Tibial nerve (tissue), 4 donors: Measurements from ENCODE around the gene FRMD4B. TPM values are rescaled to one million over a fixed set of nuclear protein-coding genes. Genes with fewer than 3 reads are reported as not detected.

Source experiments
- DNase-seq, 2 donors: peaks; one replicate each; pipeline ENCODE4 v3.0.0-alpha.2; 2019; ENCODE audit warnings: low spot score in 2 of 2
- H3K27ac ChIP-seq, 4 donors: fragments of 200-600 bp; sonication (generic) in 3 of 4; one replicate each; pipeline ENCODE4 v1.5.1; 2017 to 2019; ENCODE audit warnings: mild to moderate bottlenecking in 1 of 4
- H3K27me3 ChIP-seq, 2 donors: fragments of 200-600 bp; sonication (generic) in 1 of 2; one replicate each; pipeline versions ENCODE4 v1.5.1 to v1.6.0; 2017 to 2019
- H3K36me3 ChIP-seq, 3 donors: fragments of 200-600 bp; sonication (generic); one replicate each; pipeline ENCODE4 v1.5.1; 2018 to 2019
- H3K4me1 ChIP-seq, 4 donors: fragments of 200-600 bp; sonication (generic) in 3 of 4; one replicate each; pipeline ENCODE4 v1.5.1; 2017 to 2019
- H3K4me3 ChIP-seq, 4 donors: fragments of 200-600 bp; sonication (generic) in 3 of 4; one replicate each; pipeline ENCODE4 v1.5.1; 2017 to 2019; ENCODE audit warnings: mild to moderate bottlenecking in 1 of 4, moderate library complexity in 1 of 4
- H3K9me3 ChIP-seq, 4 donors: fragments of 200-600 bp; sonication (generic) in 3 of 4; one replicate each; pipeline ENCODE4 v1.5.1; 2017 to 2019
- EP300 ChIP-seq, 2 donors: sonication (generic); formaldehyde crosslinking; IDR thresholded peaks; one replicate each; pipeline ENCODE4 v1.6.1; 2017; ENCODE audit warnings: antibody characterized with exemption in 2 of 2, mild to moderate bottlenecking in 1 of 2
- POLR2A ChIP-seq, 2 donors: fragments of 450-650 bp; IDR thresholded peaks; one replicate each; pipeline ENCODE4 v1.6.1; 2017; ENCODE audit warnings: antibody characterized with exemption in 2 of 2, mild to moderate bottlenecking in 2 of 2, moderate library complexity in 2 of 2
- WGBS, 2 donors: methylation state at CpG; one replicate each; pipeline ENCODE4 v1.1.5; 2018; 5-methylcytosine and 5-hydroxymethylcytosine counted together
- total RNA-seq, 4 donors: library from RNA; depleted of rRNA; stranded (reverse); fragments of >200 nt; gene quantifications; one replicate each; pipeline ENCODE4 v1.1.0, GENCODE V29; 2016
- TF ChIP-seq, protein P1 (sequence below), 5 experiments: fragments of 200-600 bp in 3 of 5; fragments of 450-650 bp in 2 of 5; sonication (generic) in 3 of 5; IDR thresholded peaks; one replicate each; pipeline ENCODE4 v1.5.1; 2016 to 2019; ENCODE audit warnings: antibody characterized with exemption in 5 of 5, mild to moderate bottlenecking in 3 of 5, moderate library complexity in 2 of 5

The FRMD4B gene
- total RNA-seq, 4 donors from 2014 or later, result 41.7 to 62.1 (median 56.1) TPM

DNA sequence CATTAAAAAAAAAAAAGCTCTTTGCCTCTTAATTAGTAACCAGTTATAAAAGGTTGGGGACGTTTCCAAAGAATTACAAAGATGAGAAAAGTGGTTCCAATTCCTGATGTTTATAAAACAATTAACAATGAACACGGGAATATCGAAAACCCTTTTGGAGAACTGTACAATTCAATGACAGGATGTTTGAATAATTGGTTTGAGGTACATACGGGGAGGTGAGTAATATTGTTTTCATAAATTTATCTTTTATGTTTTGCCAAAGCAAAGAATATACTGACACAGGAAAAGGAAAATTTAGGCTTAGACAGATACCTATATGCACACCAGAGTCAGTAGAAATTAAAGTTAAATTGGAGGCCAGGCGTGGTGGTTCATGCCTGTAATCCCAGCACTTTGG lies 168.9 kb downstream of the FRMD4B start:
- Histone ChIP-seq H3K36me3 (peaks cover 0 to 54% (median 0%) of the 10 kb centered on the region in 3 donors), H3K27ac (no peak overlapping the region), H3K4me1 (peaks cover 0 to 6% (median 2%) of the 10 kb centered on the region in 4 donors), H3K27me3 (no peaks in the 10 kb centered on the region), H3K9me3 (no peaks in the 10 kb centered on the region), H3K4me3 (no peak overlapping the region)
- TF ChIP-seq EP300 (IDR thresholded peaks at IDR 0.05) (no peak), POLR2A (IDR thresholded peaks at IDR 0.05) (no peak)
- no peak for DNase-seq
- 58% methylated on average over 5 of the region's 5 CpGs for WGBS, 2 donors

DNA sequence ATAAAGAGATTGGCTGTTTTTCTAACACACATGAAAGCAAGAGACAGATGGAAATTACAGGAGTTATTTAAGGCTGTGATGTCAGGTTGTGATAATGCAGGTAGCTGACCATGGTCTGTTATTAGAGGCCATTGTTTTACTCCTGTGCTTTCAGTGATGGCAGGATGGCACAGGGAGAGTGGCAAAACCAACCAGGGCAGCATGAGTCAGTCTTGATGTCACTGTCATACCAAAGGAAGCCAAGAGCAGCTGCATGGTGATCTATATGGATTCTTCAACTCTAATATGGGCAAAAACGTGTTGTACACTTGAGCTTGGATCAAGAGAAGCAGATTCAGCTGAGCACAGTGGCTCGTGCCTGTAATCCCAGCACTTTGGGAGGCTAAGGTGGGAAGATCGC lies 171.6 kb downstream of the FRMD4B start:
- TF ChIP-seq, protein P1, sequence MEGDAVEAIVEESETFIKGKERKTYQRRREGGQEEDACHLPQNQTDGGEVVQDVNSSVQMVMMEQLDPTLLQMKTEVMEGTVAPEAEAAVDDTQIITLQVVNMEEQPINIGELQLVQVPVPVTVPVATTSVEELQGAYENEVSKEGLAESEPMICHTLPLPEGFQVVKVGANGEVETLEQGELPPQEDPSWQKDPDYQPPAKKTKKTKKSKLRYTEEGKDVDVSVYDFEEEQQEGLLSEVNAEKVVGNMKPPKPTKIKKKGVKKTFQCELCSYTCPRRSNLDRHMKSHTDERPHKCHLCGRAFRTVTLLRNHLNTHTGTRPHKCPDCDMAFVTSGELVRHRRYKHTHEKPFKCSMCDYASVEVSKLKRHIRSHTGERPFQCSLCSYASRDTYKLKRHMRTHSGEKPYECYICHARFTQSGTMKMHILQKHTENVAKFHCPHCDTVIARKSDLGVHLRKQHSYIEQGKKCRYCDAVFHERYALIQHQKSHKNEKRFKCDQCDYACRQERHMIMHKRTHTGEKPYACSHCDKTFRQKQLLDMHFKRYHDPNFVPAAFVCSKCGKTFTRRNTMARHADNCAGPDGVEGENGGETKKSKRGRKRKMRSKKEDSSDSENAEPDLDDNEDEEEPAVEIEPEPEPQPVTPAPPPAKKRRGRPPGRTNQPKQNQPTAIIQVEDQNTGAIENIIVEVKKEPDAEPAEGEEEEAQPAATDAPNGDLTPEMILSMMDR (IDR thresholded peaks at IDR 0.05), result no peak
- TF ChIP-seq EP300 (IDR thresholded peaks at IDR 0.05) (no peak), POLR2A (IDR thresholded peaks at IDR 0.05) (no peak)
- peaks cover 0 to 6% (median 3%) of the 10 kb centered on the region in 4 donors for H3K4me1 ChIP-seq
- WGBS, 2 donors, result 53 to 60% methylated on average over 3 of the region's 3 CpGs
- peaks cover 0 to 27% (median 0%) of the 10 kb centered on the region in 3 donors for H3K36me3 ChIP-seq
- DNase-seq, result no peak
- H3K27me3 ChIP-seq, result no peaks in the 10 kb centered on the region
- no peak overlapping the region for H3K27ac ChIP-seq
- no peak overlapping the region for H3K4me3 ChIP-seq
- H3K9me3 ChIP-seq, result no peaks in the 10 kb centered on the region

DNA sequence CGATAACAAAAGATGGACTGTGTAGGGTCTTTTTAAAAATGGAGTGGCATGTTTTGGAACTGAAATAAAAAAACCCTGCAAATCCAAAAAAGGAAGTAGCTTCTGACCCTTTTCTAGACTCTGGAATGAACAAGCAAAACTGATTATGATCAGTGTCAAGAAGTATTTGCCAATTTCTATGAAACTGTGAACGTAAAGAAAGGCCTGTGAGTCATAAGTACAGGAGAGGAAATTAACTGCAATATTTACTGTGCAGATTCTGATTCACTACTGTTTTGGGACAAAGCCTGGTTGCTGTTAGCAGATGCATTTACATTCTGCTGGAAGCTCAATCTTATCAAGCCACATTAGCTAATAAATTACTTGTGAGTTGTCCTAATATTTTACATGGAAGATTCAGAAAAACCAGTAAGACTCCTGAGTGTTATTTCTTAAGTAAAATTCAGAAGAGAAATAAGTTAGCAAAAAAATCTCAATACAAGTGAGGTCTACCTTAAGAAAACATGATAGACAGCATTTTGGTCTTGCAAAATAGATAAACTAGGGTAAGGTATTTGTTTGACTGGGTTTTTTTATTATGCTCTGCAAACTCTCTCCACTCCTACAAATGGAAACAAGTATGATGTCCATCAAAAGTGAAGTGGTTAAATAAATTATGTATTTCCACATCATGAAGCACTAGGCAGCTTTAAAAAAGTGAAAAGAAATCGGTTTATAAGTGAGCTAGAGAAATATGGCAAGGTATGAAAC lies 173.3 kb downstream of the FRMD4B start:
- 51% methylated on average over 3 of the region's 3 CpGs for WGBS, 2 donors
- Histone ChIP-seq H3K4me1 (peaks cover 0 to 6% (median 3%) of the 10 kb centered on the region in 4 donors), H3K27ac (peak overlapping the region in 1 of 4 donors; percentile 11), H3K27me3 (no peaks in the 10 kb centered on the region), H3K4me3 (no peak overlapping the region), H3K9me3 (no peaks in the 10 kb centered on the region), H3K36me3 (peaks cover 0 to 35% (median 0%) of the 10 kb centered on the region in 3 donors)
- TF ChIP-seq EP300 (IDR thresholded peaks at IDR 0.05) (no peak), POLR2A (IDR thresholded peaks at IDR 0.05) (no peak)
- TF ChIP-seq, protein P1 (IDR thresholded peaks at IDR 0.05), result no peak
- no peak for DNase-seq

DNA sequence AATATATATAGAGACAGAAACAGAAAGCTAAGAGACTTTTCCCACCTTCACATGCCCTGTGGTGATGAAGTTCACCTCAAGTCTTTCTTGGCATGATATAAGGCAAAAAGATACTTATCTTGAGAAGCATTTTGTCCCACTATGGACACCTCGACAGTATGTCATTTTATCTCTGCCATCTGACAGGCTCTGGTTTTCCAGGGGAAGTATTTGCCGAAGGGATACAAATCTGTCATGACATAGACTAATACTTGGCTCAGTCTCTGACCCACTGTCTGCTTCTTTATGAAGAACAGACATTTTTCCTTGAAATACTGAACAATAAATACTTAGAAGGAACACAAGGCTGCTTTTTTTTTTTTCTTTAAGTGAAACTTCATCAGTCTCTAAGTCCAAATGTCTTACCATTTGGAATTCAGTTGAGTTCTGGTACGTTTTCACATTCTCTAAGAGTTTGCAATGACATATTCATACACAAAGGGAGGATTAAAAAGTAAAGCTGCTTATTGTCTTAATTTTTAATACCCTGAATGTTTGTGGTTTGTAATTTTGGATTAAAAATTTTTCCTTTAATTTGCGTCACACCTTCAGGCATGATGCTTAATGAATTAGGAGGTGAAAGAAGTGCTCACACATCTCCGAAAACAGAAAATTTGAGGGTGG lies 175.7 kb downstream of the FRMD4B start:
- no peaks in the 10 kb centered on the region for H3K27me3 ChIP-seq
- H3K4me1 ChIP-seq, result peaks cover 0 to 6% (median 3%) of the 10 kb centered on the region in 4 donors
- no peak overlapping the region for H3K27ac ChIP-seq
- peaks cover 0 to 31% (median 0%) of the 10 kb centered on the region in 3 donors for H3K36me3 ChIP-seq
- WGBS, 2 donors, result 92 to 95% methylated on average over 5 of the region's 5 CpGs
- DNase-seq, result no peak
- no peak for TF ChIP-seq EP300 (IDR thresholded peaks at IDR 0.05)
- no peaks in the 10 kb centered on the region for H3K9me3 ChIP-seq
- no peak overlapping the region for H3K4me3 ChIP-seq

DNA sequence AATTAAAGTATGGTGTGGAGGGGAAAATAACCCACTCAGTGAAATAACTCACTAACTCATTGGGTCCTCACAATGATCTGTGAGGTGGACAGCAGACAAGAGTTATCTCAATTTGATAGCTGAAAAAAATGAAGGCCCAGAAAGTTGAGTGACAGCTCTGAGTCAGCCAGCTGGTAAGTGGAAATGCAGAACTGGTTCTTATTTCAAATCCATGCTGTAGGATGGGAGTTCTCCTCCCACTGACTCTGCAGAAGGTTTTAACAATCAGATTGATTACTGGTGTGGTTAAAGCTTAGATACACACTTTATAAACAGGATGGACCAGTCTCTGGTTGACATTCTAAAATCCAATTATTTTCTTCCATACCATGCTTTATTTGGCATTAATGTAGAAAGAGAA lies 176.5 kb downstream of the FRMD4B start:
- Histone ChIP-seq H3K27ac (no peak overlapping the region), H3K27me3 (no peaks in the 10 kb centered on the region), H3K36me3 (peaks cover 0 to 27% (median 0%) of the 10 kb centered on the region in 3 donors), H3K4me3 (no peak overlapping the region), H3K4me1 (peaks cover 0 to 6% (median 3%) of the 10 kb centered on the region in 4 donors), H3K9me3 (no peaks in the 10 kb centered on the region)
- TF ChIP-seq EP300 (IDR thresholded peaks at IDR 0.05), result no peak
- TF ChIP-seq, protein P1 (IDR thresholded peaks at IDR 0.05), result no peak
- TF ChIP-seq POLR2A (IDR thresholded peaks at IDR 0.05), result no peak
- DNase-seq, result no peak

DNA sequence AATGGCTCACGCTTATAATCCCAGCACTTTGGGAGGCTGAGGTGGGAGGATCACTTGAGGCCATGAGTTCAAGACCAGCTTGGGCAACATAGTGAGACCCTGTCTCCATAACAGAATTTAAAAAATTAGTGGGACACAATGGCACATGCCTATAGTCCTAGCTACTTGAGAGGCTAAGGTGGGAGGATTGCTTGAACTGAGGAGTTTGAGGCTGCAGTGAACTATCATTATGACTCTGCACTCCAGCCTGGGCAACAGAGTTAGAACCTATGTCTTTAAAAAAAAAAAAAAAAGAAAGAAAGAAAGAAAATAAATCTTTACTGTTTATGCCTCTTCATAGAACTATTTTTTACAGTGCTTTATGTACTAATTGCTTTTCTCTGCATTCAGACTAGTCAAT lies 178.9 kb downstream of the FRMD4B start:
- WGBS, 2 donors, result 100% methylated on average over 1 of the region's 1 CpG
- peaks cover 0 to 20% (median 0%) of the 10 kb centered on the region in 3 donors for H3K36me3 ChIP-seq
- no peak for DNase-seq
- H3K27ac ChIP-seq, result no peak overlapping the region
- TF ChIP-seq, protein P1 (IDR thresholded peaks at IDR 0.05), result no peak
- TF ChIP-seq EP300 (IDR thresholded peaks at IDR 0.05) (no peak), POLR2A (IDR thresholded peaks at IDR 0.05) (no peak)
- no peaks in the 10 kb centered on the region for H3K9me3 ChIP-seq
- peaks cover 0 to 2% (median 0%) of the 10 kb centered on the region in 4 donors for H3K4me1 ChIP-seq
- no peak overlapping the region for H3K4me3 ChIP-seq
- H3K27me3 ChIP-seq, result no peaks in the 10 kb centered on the region
